Measurements from ENCODE around the gene RFWD3. TPM values are rescaled to one million over a fixed set of nuclear protein-coding genes. Genes with fewer than 3 reads are reported as not detected.

RFWD3 gene
- total RNA-seq, 1 donor, result 18.8 TPM

GRCh38 chr16:74641969-74642368 lies 24.7 kb downstream of the RFWD3 start:
- Histone ChIP-seq H3K27ac (ENCODE audit: low read depth, low read length) (no peak overlapping the region), H3K36me3 (ENCODE audit: insufficient read depth, low read length) (peaks cover 37% of the 10 kb centered on the region), H3K9me3 (ENCODE audit: low read depth, low read length) (no peaks in the 10 kb centered on the region), H2AFZ (ENCODE audit: low read length) (no peak overlapping the region), H3K79me2 (ENCODE audit: insufficient read depth, low read length) (peaks cover 19% of the 10 kb centered on the region), H3K27me3 (ENCODE audit: insufficient read depth, low read length) (no peaks in the 10 kb centered on the region), H4K20me1 (ENCODE audit: insufficient read depth, low read length) (no peaks in the 10 kb centered on the region), H3K4me3 (ENCODE audit: insufficient read depth, low read length) (no peak overlapping the region), H3K4me1 (ENCODE audit: insufficient read depth, low read length) (peaks cover 11% of the 10 kb centered on the region), H3K4me2 (ENCODE audit: insufficient read depth, low read length) (no peak overlapping the region)
- TF ChIP-seq CTCF (IDR thresholded peaks at IDR 0.05; ENCODE audit: extremely low read depth, low read depth, low read length), result no peak
- no peak for DNase-seq (ENCODE audit: insufficient read length, low spot score, missing footprints)

DNA sequence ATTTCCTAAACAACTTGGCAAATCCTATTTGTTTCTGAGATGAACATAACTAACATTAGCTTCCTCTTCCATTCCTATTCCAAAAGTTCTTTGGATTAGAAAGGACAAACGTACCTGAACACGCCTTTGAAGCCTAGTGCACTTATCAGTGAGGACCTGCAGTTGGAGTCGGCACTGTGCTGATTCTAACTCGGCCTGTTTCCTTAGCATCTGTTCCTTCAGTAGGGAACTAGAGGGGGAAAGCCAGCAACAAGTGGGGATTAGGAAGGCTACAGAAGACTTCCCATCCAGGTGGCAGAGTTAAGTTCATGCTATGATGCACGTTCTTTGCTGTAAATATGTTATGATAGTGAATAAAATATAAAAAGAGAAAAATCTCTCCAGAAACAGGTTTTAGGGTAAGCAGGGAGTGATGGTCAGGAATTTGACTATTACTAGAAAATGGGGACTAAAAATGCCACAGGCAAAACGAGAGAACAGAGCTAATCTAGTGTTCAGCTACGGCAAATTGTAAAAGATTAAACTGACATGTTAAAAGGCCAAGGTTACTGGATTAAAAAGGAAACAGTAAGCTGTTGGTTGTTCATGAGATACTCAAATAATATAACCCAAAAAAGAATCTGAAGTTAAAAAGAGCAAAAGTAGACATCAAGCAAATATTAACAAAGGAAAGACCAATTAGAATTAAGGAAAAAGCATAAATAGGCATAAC lies 28.8 kb downstream of the RFWD3 start:
- TF ChIP-seq CTCF (IDR thresholded peaks at IDR 0.05; ENCODE audit: extremely low read depth, low read depth, low read length), result no peak
- H4K20me1 ChIP-seq (ENCODE audit: insufficient read depth, low read length), result peaks cover 3% of the 10 kb centered on the region
- no peak overlapping the region for H3K27ac ChIP-seq (ENCODE audit: low read depth, low read length)
- H2AFZ ChIP-seq (ENCODE audit: low read length), result no peak overlapping the region
- H3K79me2 ChIP-seq (ENCODE audit: insufficient read depth, low read length), result peaks cover 6% of the 10 kb centered on the region
- no peaks in the 10 kb centered on the region for H3K9me3 ChIP-seq (ENCODE audit: low read depth, low read length)
- peaks cover 38% of the 10 kb centered on the region for H3K36me3 ChIP-seq (ENCODE audit: insufficient read depth, low read length)
- H3K4me1 ChIP-seq (ENCODE audit: insufficient read depth, low read length), result no peaks in the 10 kb centered on the region
- no peaks in the 10 kb centered on the region for H3K27me3 ChIP-seq (ENCODE audit: insufficient read depth, low read length)
- no peak for DNase-seq (ENCODE audit: insufficient read length, low spot score, missing footprints)
- no peak overlapping the region for H3K4me2 ChIP-seq (ENCODE audit: insufficient read depth, low read length)
- no peak overlapping the region for H3K4me3 ChIP-seq (ENCODE audit: insufficient read depth, low read length)

- DNase-seq (ENCODE audit: insufficient read length, low spot score, missing footprints), result no peak
- no peaks in the 10 kb centered on the region for H3K4me1 ChIP-seq (ENCODE audit: insufficient read depth, low read length)
- no peaks in the 10 kb centered on the region for H3K9me3 ChIP-seq (ENCODE audit: low read depth, low read length)
- H3K36me3 ChIP-seq (ENCODE audit: insufficient read depth, low read length), result peaks cover 58% of the 10 kb centered on the region
- H3K27ac ChIP-seq (ENCODE audit: low read depth, low read length), result no peak overlapping the region
- TF ChIP-seq CTCF (IDR thresholded peaks at IDR 0.05; ENCODE audit: extremely low read depth, low read depth, low read length), result no peak
- no peak overlapping the region for H3K4me3 ChIP-seq (ENCODE audit: insufficient read depth, low read length)
- H4K20me1 ChIP-seq (ENCODE audit: insufficient read depth, low read length), result peaks cover 3% of the 10 kb centered on the region
- H3K79me2 ChIP-seq (ENCODE audit: insufficient read depth, low read length), result peaks cover 6% of the 10 kb centered on the region
- H3K27me3 ChIP-seq (ENCODE audit: insufficient read depth, low read length), result no peaks in the 10 kb centered on the region
- no peak overlapping the region for H3K4me2 ChIP-seq (ENCODE audit: insufficient read depth, low read length)
- H2AFZ ChIP-seq (ENCODE audit: low read length), result no peak overlapping the region
Observed at GRCh38 chr16:74635303-74635702, 31.4 kb downstream of the RFWD3 start.

DNA sequence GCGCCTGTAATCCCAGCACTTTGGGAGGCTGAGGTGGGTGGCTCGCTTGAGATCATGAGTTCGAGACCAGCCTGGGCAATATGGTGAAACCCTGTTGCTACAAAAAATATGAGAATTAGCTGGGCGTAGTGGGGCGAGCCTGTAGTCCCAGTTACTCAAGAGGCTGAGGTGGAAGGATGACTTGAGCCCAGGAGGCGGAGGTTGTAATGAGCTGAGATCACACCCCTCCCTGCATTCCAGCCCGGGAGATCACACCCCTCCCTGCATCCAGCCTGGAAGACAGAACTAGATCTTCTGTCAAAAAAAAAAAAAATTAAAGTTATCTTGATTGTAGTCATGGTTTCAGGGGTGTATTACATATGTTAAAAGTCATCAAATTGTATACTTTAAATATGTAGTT lies 33.0 kb downstream of the RFWD3 start:
- Histone ChIP-seq H3K79me2 (ENCODE audit: insufficient read depth, low read length) (peaks cover 4% of the 10 kb centered on the region), H3K9me3 (ENCODE audit: low read depth, low read length) (no peaks in the 10 kb centered on the region), H4K20me1 (ENCODE audit: insufficient read depth, low read length) (peaks cover 3% of the 10 kb centered on the region), H3K27me3 (ENCODE audit: insufficient read depth, low read length) (no peaks in the 10 kb centered on the region), H3K4me1 (ENCODE audit: insufficient read depth, low read length) (no peaks in the 10 kb centered on the region), H2AFZ (ENCODE audit: low read length) (no peak overlapping the region), H3K4me2 (ENCODE audit: insufficient read depth, low read length) (no peak overlapping the region), H3K27ac (ENCODE audit: low read depth, low read length) (no peak overlapping the region), H3K4me3 (ENCODE audit: insufficient read depth, low read length) (no peak overlapping the region), H3K36me3 (ENCODE audit: insufficient read depth, low read length) (peaks cover 55% of the 10 kb centered on the region)
- DNase-seq (ENCODE audit: insufficient read length, low spot score, missing footprints), result no peak
- no peak for TF ChIP-seq CTCF (IDR thresholded peaks at IDR 0.05; ENCODE audit: extremely low read depth, low read depth, low read length)

All from osteoblast (primary cell).